ENCODE measurements around the gene SOAT2.

GRCh38 chr12:53067074-53067992, 36.0 kb upstream of the SOAT2 start:
- TF ChIP-seq CTCF (optimal IDR thresholded peaks at IDR 0.05 in 1 of 3, IDR thresholded peaks at IDR 0.05 in 1 of 3, conservative IDR thresholded peaks at IDR 0.05 in 1 of 3; ENCODE audit: extremely low read depth in 1 of 3, insufficient read depth in 2 of 3, low read length in 3 of 3) (no peak), EZH2 (IDR thresholded peaks at IDR 0.05; ENCODE audit: low read length) (no peak)

Data from keratinocyte (primary cell).